NB4 (cell line): ENCODE data around the gene ADH6.

Source experiments
- DNase-seq: peaks from one replicate; pipeline ENCODE4 v3.0.0; 2010; ENCODE audit warnings: low read depth
- H3K4me3 ChIP-seq: one replicate; pipeline ENCODE4 v1.5.1; 2011; ENCODE audit warnings: mild to moderate bottlenecking, low read depth, low read length, moderate library complexity
- CTCF ChIP-seq: IDR thresholded peaks from one replicate; pipeline ENCODE4 v1.5.1; 2012; ENCODE audit warnings: low read depth, low read length
- MAX ChIP-seq: IDR thresholded peaks from 2 replicates; pipeline ENCODE4 v1.6.1; 2011; ENCODE audit warnings: low read depth, low read length
- MYC ChIP-seq: IDR thresholded peaks from 2 replicates; pipeline ENCODE4 v1.6.1; 2011; ENCODE audit warnings: low read depth, low read length
- POLR2A ChIP-seq: IDR thresholded peaks from 2 replicates; pipeline ENCODE4 v1.6.1; 2011; ENCODE audit warnings: mild to moderate bottlenecking; ENCODE audit not compliant: insufficient read length; ENCODE audit errors: extremely low read depth

ADH6 gene

GRCh38 chr4:99210789-99211188, 8.3 kb downstream of the ADH6 start:
- H3K4me3 ChIP-seq = no peak overlapping the region
- TF ChIP-seq MYC (no peak), CTCF (no peak), MAX (no peak), POLR2A (no peak)
- no peak for DNase-seq

GRCh38 chr4:99209671-99210070, 9.4 kb downstream of the ADH6 start:
- H3K4me3 ChIP-seq = no peak overlapping the region
- DNase-seq = no peak
- TF ChIP-seq MYC = no peak
- no peak for TF ChIP-seq CTCF
- TF ChIP-seq POLR2A = no peak
- no peak for TF ChIP-seq MAX

GRCh38 chr4:99208719-99209075, 10.3 kb downstream of the ADH6 start:
- DNase-seq = no peak
- no peak for TF ChIP-seq POLR2A
- TF ChIP-seq MAX = no peak
- no peak for TF ChIP-seq MYC
- TF ChIP-seq CTCF = no peak
- no peak overlapping the region for H3K4me3 ChIP-seq

GRCh38 chr4:99207911-99208718, 10.9 kb downstream of the ADH6 start:
- no peak overlapping the region for H3K4me3 ChIP-seq
- DNase-seq = no peak
- TF ChIP-seq CTCF = no peak
- TF ChIP-seq MAX = no peak
- TF ChIP-seq MYC = no peak
- no peak for TF ChIP-seq POLR2A

- DNase-seq = no peak
- no peak overlapping the region for H3K4me3 ChIP-seq
- no peak for TF ChIP-seq MYC
- no peak for TF ChIP-seq CTCF
- no peak for TF ChIP-seq POLR2A
- TF ChIP-seq MAX = no peak
Observed at GRCh38 chr4:99207069-99207743, 11.8 kb downstream of the ADH6 start.
